Heart right ventricle (tissue), 16 donors: Measurements from ENCODE around the gene ZSCAN20. TPM values are rescaled to one million over a fixed set of nuclear protein-coding genes. Genes with fewer than 3 reads are reported as not detected.

ENCODE experiments used
- ATAC-seq, 8 donors: fragments of 200-7000 bp; cut with Tn5 transposase; one replicate each; pipeline ENCODE4 v1.9.1; 2020; ENCODE audit warnings: mild to moderate bottlenecking in 8 of 8, moderate library complexity in 8 of 8, moderate number of reproducible peaks in 1 of 8
- DNase-seq, 2 donors: peaks; one replicate each; pipeline ENCODE4 v3.0.0-alpha.2; 2020
- H3K27ac ChIP-seq, 10 donors: fragments of 200-600 bp; sonication (generic) in 2 of 10; one replicate each; pipeline versions ENCODE4 v1.5.0 to v1.8.0; 2020 to 2022; ENCODE audit warnings: mild to moderate bottlenecking in 3 of 10
- H3K27me3 ChIP-seq, 7 donors: fragments of 200-600 bp; one replicate each; pipeline ENCODE4 v1.8.0; 2021 to 2022; ENCODE audit warnings: mild to moderate bottlenecking in 2 of 7
- H3K36me3 ChIP-seq, 9 donors: fragments of 200-600 bp; sonication (generic) in 1 of 9; one replicate each; pipeline versions ENCODE4 v1.5.0 to v1.8.0; 2020 to 2022; ENCODE audit warnings: mild to moderate bottlenecking in 2 of 9
- H3K4me1 ChIP-seq, 9 donors: fragments of 200-600 bp; sonication (generic) in 1 of 9; one replicate each; pipeline versions ENCODE4 v1.5.0 to v1.8.0; 2020 to 2022; ENCODE audit warnings: mild to moderate bottlenecking in 4 of 9
- H3K4me3 ChIP-seq, 10 donors: fragments of 200-600 bp; sonication (generic) in 2 of 10; one replicate each; pipeline versions ENCODE4 v1.5.0 to v1.8.0; 2020 to 2022; ENCODE audit warnings: mild to moderate bottlenecking in 7 of 10, moderate library complexity in 2 of 10
- H3K9me3 ChIP-seq, 11 donors: fragments of 200-600 bp in 10 of 11; sonication (generic) in 2 of 11; one replicate each; pipeline versions ENCODE4 v1.5.0 to v1.8.0; 2013 to 2022; ENCODE audit warnings: mild to moderate bottlenecking in 2 of 11, control low read depth in 1 of 11, moderate library complexity in 1 of 11
- CTCF ChIP-seq, 9 donors: fragments of 200-600 bp; sonication (generic) in 2 of 9; IDR thresholded peaks; one replicate each; pipeline versions ENCODE4 v1.5.0 to v1.8.0; 2021 to 2022; ENCODE audit warnings: antibody characterized with exemption in 9 of 9, mild to moderate bottlenecking in 5 of 9, moderate library complexity in 1 of 9
- WGBS, 2 donors: extraction: QIAGEN DNeasy Blood & Tissue Kit; methylation state at CpG; one replicate each; pipeline ENCODE4 v1.1.7; 2013; ENCODE audit warnings: inconsistent platforms in 1 of 2; 5-methylcytosine and 5-hydroxymethylcytosine counted together
- intact Hi-C, 10 donors: fragments of 100-400 bp; cut with DNase I; formaldehyde crosslinking; loops; one replicate each; pipeline versions ENCODE4 v1.11.1 to v1.14.2; 2022
- polyA plus RNA-seq, 2 donors: library from polyadenylated mRNA; stranded (reverse); fragments of 200-250 nt; gene quantifications; one replicate each; pipeline ENCODE4 v1.2.3, GENCODE V29; 2013
- total RNA-seq, 10 donors: library from RNA; stranded (reverse); fragmentation: NEBNext Ultra II Directional in 3 of 10; extraction: Animal tissue kit (Norgen Biotek cat#: 25700) in 3 of 10; gene quantifications; one replicate each; pipeline versions ENCODE4 v1.2.1 to v1.2.4, GENCODE V29; 2021 to 2023
- donor health status: Arrhythmogenic right ventricular cardiomyopathy.
- donor health status: ischemic (EF 13 %, LVEDD 7.1; RV severe dilation, severe dysfunction).
- donor health status: healthy with polysubstance abuse.
- donor health status: DM: no; HTN: yes; CAD: no.
- donor health status: DM: no; HTN: no; CAD: no.
- donor health status: ischemic (EF 25% LVEDD 6.9; RV normal size, moderate dysfunction).
- donor health status: ischemic (EF 25% LVEDD 5.7; RV mildly dilated, moderate dysfunction).
- donor health status: healthy.
- donor health status: DM: yes; HTN: yes; CAD: no.
- donor health status: Ischemic cardiomyopathy.
- donor health status: ischemic (EF 35%, LVEDD 5.7; RV mildly dilated, moderate dysfunction).
- donor health status: nonischemic (EF 11% LVEDD 7.7; RV severe dilation, severe dysfunction).
- donor health status: DM: yes; HTN: yes; CAD: no.
- donor health status: PGD.
- donor health status: ischemic (EF 29% LVEDD 5.4; RV normal size, mild dysfunction).
- donor health status: nonischemic (EF 23%, LVEDD 6.1; RV moderate dilation, normal function).

ZSCAN20 gene
- total and polyA plus RNA-seq, 12 donors: 0.83 to 9.3 (median 5.6) TPM

GRCh38 chr1:33541966-33542365, 69.5 kb downstream of the ZSCAN20 start:
- Histone ChIP-seq H3K36me3 (no peaks in the 10 kb centered on the region), H3K27me3 (no peaks in the 10 kb centered on the region), H3K9me3 (no peaks in the 10 kb centered on the region), H3K4me1 (no peaks in the 10 kb centered on the region), H3K4me3 (no peak overlapping the region), H3K27ac (no peak overlapping the region)
- intact Hi-C loops: no loop called here
- WGBS, 2 donors: 92% methylated on average over 6 of the region's 6 CpGs
- DNase-seq (no peak), ATAC-seq (no peak)
- no peak for TF ChIP-seq CTCF (IDR thresholded peaks at IDR 0.05)

Other genes with a start within 250 kb of the ZSCAN20 start
- gene ZNF362, start 216.2 kb upstream of the ZSCAN20 start, total RNA-seq: 10 to 100 TPM; 28.5 to 39.2 (median 32.3) TPM
- 10 to 100 TPM in 1 of 2 donors, 1 to 10 TPM in 1; 9.1 to 25.9 TPM for gene ZNF362, start 216.2 kb upstream of the ZSCAN20 start, polyA plus RNA-seq
- under 1 TPM in 1 of 10 donors, not detected in 9; 0.25 TPM for gene A3GALT2, start 151.5 kb upstream of the ZSCAN20 start, total RNA-seq
- gene A3GALT2, start 151.5 kb upstream of the ZSCAN20 start, polyA plus RNA-seq: not detected
- 100 to 1,000 TPM in 5 of 10 donors, 10 to 100 TPM in 5; 96.7 to 136 (median 102) TPM for gene PHC2, start 41.5 kb upstream of the ZSCAN20 start, total RNA-seq
- gene PHC2, start 41.5 kb upstream of the ZSCAN20 start, polyA plus RNA-seq: 10 to 100 TPM; 81.2 to 95.4 TPM